ENCODE measurements around the gene TMEM171.

TMEM171 gene

GRCh38 chr5:73151766-73152410 is 31.5 kb downstream of the TMEM171 start:
- no peak for DNase-seq (ENCODE audit: low read depth in 2 of 3, low spot score in 1 of 3)

- DNase-seq (ENCODE audit: low read depth in 2 of 3, low spot score in 1 of 3), result no peak
Observed at GRCh38 chr5:73152411-73153388, 32.3 kb downstream of the TMEM171 start.

GRCh38 chr5:73153513-73153912 is 33.1 kb downstream of the TMEM171 start:
- no peak for DNase-seq (ENCODE audit: low read depth in 2 of 3, low spot score in 1 of 3)

GRCh38 chr5:73154208-73155006 is 34.0 kb downstream of the TMEM171 start:
- DNase-seq (ENCODE audit: low read depth in 2 of 3, low spot score in 1 of 3), result no peak

- DNase-seq (ENCODE audit: low read depth in 2 of 3, low spot score in 1 of 3), result no peak
Observed at GRCh38 chr5:73155271-73156222, 35.2 kb downstream of the TMEM171 start.

GRCh38 chr5:73157414-73158303 is 37.3 kb downstream of the TMEM171 start:
- DNase-seq (ENCODE audit: low read depth in 2 of 3, low spot score in 1 of 3), result no peak

- DNase-seq (ENCODE audit: low read depth in 2 of 3, low spot score in 1 of 3), result no peak
Observed at GRCh38 chr5:73158313-73158712, 37.9 kb downstream of the TMEM171 start.

GRCh38 chr5:73160239-73160671 is 39.9 kb downstream of the TMEM171 start:
- peak; percentile 61 to 66 (median 63) for DNase-seq (ENCODE audit: low read depth in 2 of 3, low spot score in 1 of 3)

- peak in 2 of 3 donors; percentile 7 to 32 for DNase-seq (ENCODE audit: low read depth in 2 of 3, low spot score in 1 of 3)
Observed at GRCh38 chr5:73170522-73170921, 50.1 kb downstream of the TMEM171 start.

- DNase-seq (ENCODE audit: low read depth in 2 of 3, low spot score in 1 of 3), result no peak
Observed at GRCh38 chr5:73171495-73171894, 51.1 kb downstream of the TMEM171 start.

- no peak for DNase-seq (ENCODE audit: low read depth in 2 of 3, low spot score in 1 of 3)
Observed at GRCh38 chr5:73172951-73173350, 52.6 kb downstream of the TMEM171 start, which contains the start of gene TMEM174. Gene TMEM174 (plus strand): TSS chr5:73173193. CDS start chr5:73173244, 51 bp downstream.

- no peak for DNase-seq (ENCODE audit: low read depth in 2 of 3, low spot score in 1 of 3)
Observed at GRCh38 chr5:73174100-73174815, 53.9 kb downstream of the TMEM171 start.

- no peak for DNase-seq (ENCODE audit: low read depth in 2 of 3, low spot score in 1 of 3)
Observed at GRCh38 chr5:73176250-73176649, 55.9 kb downstream of the TMEM171 start.

- no peak for DNase-seq (ENCODE audit: low read depth in 2 of 3, low spot score in 1 of 3)
Observed at GRCh38 chr5:73178265-73178664, 57.9 kb downstream of the TMEM171 start.

- DNase-seq (ENCODE audit: low read depth in 2 of 3, low spot score in 1 of 3), result no peak
Observed at GRCh38 chr5:73179730-73180129, 59.4 kb downstream of the TMEM171 start.

- no peak for DNase-seq (ENCODE audit: low read depth in 2 of 3, low spot score in 1 of 3)
Observed at GRCh38 chr5:73180566-73180965, 60.2 kb downstream of the TMEM171 start.
